Stimulated activated CD8-positive, alpha-beta memory T cell treated with anti-CD3 and anti-CD28 coated beads, Interleukin-15, amount 100 ng/mL, for 24 hours (primary cell): Measurements from ENCODE around the gene BTN3A1.
"Not testable (repeated sequence)": the region's sequence is repeated elsewhere in the genome, so short reads cannot be mapped to it uniquely, and the experiment has no call there.

Experiments
- DNase-seq: peaks from one replicate; pipeline ENCODE4 v3.0.0-alpha.2; 2020; ENCODE audit warnings: low read depth

BTN3A1 gene

GRCh38 chr6:26441977-26442376 lies 39.9 kb downstream of the BTN3A1 start:
- DNase-seq, result no peak

- DNase-seq, result no peak
Observed at GRCh38 chr6:26445934-26446667, 44.0 kb downstream of the BTN3A1 start.

GRCh38 chr6:26447257-26447656 lies 45.2 kb downstream of the BTN3A1 start:
- DNase-seq, result no peak

GRCh38 chr6:26450240-26450639 lies 48.2 kb downstream of the BTN3A1 start:
- DNase-seq, result no peak

- DNase-seq, result no peak
Observed at GRCh38 chr6:26452631-26453235, 50.7 kb downstream of the BTN3A1 start.

- DNase-seq, result no peak
Observed at GRCh38 chr6:26454631-26455030, 52.6 kb downstream of the BTN3A1 start.

GRCh38 chr6:26455357-26455970 lies 53.4 kb downstream of the BTN3A1 start:
- DNase-seq, result no peak

- no peak for DNase-seq
Observed at GRCh38 chr6:26457264-26457805, 55.3 kb downstream of the BTN3A1 start.

- no peak for DNase-seq
Observed at GRCh38 chr6:26457806-26458688, 56.0 kb downstream of the BTN3A1 start, which contains the start of gene BTN2A1. Gene BTN2A1, plus strand, starts transcription at chr6:26457955. Its CDS starts 682 bp downstream, at chr6:26458637.

GRCh38 chr6:26459023-26459810 lies 57.1 kb downstream of the BTN3A1 start:
- DNase-seq, result no peak

- DNase-seq, result not testable (repeated sequence)
Observed at GRCh38 chr6:26461353-26461752, 59.3 kb downstream of the BTN3A1 start.

GRCh38 chr6:26464014-26464413 lies 61.9 kb downstream of the BTN3A1 start:
- no peak for DNase-seq

GRCh38 chr6:26464416-26465131 lies 62.5 kb downstream of the BTN3A1 start:
- DNase-seq, result no peak
